Spleen (tissue), 7 donors: Measurements from ENCODE around the gene TCTN1.

Experiments used
- CTCF ChIP-seq, 11 experiments: fragments of 200-600 bp in 7 of 11; fragments of 450-650 bp in 4 of 11; sonication (generic) in 4 of 11; IDR thresholded peaks in 8 of 11; conservative IDR thresholded peaks in 3 of 11; 1 replicate in 7 of 11; 2 replicates in 4 of 11; pipeline versions ENCODE4 v1.4.0 to v1.8.0; 2016 to 2021; ENCODE audit warnings: antibody characterized with exemption in 11 of 11, inconsistent platforms in 4 of 11, mild to moderate bottlenecking in 1 of 11
- POLR2A ChIP-seq, 3 donors: fragments of 450-650 bp; IDR thresholded peaks; one replicate each; pipeline ENCODE4 v1.5.1; 2017; ENCODE audit warnings: antibody characterized with exemption in 3 of 3, mild to moderate bottlenecking in 1 of 3
- donor health status: DM: no; HTN: no; CAD: no; lungs with moderate emphysema.
- donor health status: DM: no; HTN: no; CAD: no.
- donor health status: DM: no; HTN: no; CAD: no.

- no peak for TF ChIP-seq CTCF (IDR thresholded peaks at IDR 0.05 in 8 of 11, conservative IDR thresholded peaks at IDR 0.05 in 3 of 11)
- no peak for TF ChIP-seq POLR2A (IDR thresholded peaks at IDR 0.05)
Measured at GRCh38 chr12:110649341-110649847, 35.5 kb downstream of the TCTN1 start.
